Activated CD4-positive, alpha-beta T cell treated with anti-CD3 and anti-CD28 coated beads, Interleukin-2, amount 50 U/mL, for 1 hour (primary cell): ENCODE measurements around the gene HYLS1.
A peak's percentile ranks its signal among the peaks of the same experiment; 100 is the strongest.
"Not testable (repeated sequence)": the region's sequence is repeated elsewhere in the genome, so short reads cannot be mapped to it uniquely, and the experiment has no call there.

Source experiments
- DNase-seq: peaks from one replicate; pipeline ENCODE4 v3.0.0-alpha.2; 2020

HYLS1 gene, protein sequence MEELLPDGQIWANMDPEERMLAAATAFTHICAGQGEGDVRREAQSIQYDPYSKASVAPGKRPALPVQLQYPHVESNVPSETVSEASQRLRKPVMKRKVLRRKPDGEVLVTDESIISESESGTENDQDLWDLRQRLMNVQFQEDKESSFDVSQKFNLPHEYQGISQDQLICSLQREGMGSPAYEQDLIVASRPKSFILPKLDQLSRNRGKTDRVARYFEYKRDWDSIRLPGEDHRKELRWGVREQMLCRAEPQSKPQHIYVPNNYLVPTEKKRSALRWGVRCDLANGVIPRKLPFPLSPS

DNA sequence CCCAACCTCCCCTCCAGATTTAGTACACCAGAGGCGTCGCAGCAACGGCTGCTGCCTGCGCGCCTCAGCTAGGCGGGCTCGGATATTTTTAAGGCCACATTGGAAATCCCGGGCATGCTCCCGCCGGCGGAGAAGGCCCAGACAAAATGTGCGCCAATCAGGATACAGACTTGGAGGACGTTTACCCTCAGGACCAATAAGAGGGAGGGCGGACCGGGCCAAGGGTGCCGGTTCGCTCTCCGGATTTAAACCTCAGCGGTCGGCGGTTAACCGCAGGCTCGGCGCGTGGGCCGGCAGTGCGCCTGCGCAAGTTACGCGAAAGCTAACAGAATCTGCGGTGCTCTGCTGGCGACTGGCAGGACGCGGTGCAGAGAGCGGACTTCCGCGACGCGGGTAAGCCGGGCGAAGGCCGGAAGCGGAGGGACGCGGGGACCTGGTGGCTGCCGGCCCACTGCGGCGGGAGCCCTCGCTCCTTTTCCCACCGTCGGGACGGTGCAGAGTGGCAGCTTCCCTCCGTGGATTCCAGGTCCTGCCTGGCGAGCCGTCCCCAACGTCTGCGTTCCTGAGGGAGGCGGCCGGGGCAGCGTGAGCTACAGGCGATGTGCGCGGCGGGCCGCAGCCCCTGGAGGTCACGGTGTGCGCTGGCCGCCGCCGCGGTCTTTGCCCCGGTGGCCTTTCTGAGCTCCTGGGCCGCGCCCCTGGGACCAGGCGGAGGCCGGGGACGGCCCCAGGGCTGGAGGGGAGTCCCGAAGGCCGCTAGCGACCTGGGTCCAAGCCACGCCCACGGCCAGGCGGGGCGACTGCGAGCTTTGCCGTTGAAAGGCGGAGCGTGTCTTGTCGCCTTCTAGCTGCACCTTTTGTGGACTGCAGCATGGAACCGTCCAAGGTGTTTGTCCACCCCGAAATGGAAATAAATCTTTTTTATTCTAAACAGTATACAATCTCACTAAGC is at the start of gene HYLS1:
Gene HYLS1 (plus strand): TSS at position 296 of the 952 bp plus-strand sequence. CDS start 11,701 bp downstream, outside the sequence.
- DNase-seq = peak; percentile 93

DNA sequence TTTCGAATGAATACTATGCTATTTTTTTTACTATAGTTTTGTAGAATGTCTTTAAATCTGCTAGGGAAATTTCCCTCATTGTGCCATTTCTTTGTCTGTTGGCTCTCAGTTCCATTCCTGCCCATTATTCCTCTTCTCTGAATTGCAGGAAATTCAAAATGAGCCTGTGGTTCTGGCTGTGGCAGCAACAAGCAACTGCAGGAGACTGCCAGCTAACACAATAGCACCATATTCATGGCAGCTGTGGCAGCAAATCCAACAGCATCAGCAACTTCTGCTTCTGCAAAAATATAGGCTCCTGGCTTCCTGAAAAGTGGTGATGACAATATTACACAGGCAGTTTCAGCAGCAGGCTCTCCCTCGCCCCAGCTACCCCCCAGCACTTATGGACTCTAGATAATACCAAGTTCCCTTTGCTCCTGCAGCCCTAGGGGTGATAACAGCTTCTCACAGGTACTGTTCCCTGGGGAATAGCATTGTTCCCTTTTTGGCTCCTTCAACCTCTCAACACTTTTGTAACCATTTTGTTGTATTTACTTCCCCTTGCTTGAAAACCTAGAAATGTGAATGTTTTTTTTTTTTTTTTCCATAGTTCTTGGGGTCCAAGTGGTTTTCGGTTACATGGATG is 45.0 kb upstream of the HYLS1 start:
- no peak for DNase-seq

DNA sequence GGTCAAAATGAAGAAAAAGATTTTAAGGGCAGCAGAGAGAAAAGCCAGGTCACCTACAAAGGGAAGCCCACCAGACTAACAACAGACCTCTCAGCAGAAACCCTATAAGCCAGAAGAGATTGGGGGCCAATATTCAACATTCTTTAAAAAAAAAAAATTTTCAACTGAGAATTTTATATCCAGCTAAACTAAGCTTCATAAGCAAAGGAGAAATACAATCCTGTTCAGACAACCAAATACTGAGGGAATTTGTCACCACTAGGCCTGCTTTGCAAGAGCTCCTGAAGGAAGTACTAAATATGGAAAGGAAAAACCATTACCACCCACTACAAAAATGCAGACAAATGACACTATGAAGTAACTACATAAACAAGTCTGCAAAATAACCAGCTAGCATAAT is 41.3 kb upstream of the HYLS1 start:
- DNase-seq = no peak

DNA sequence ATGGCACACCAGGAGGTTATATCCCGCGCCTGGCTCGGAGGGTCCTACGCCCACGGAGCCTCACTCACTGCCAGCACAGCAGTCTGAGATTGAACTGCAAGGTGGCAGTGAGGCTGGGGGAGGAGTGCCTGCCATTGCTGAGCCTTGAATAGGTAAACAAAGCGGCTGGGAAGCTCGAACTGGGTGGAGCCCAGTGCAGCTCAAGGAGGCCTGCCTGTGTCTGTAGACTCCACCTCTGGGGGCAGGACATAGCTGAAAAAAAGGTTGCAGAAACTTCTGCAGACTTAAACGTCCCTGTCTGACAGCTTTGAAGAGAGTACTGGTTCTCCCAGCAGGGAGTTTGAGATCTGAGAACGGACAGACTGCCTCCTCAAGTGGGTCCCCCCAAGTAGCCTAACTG is 29.8 kb upstream of the HYLS1 start:
- not testable (repeated sequence) for DNase-seq

DNA sequence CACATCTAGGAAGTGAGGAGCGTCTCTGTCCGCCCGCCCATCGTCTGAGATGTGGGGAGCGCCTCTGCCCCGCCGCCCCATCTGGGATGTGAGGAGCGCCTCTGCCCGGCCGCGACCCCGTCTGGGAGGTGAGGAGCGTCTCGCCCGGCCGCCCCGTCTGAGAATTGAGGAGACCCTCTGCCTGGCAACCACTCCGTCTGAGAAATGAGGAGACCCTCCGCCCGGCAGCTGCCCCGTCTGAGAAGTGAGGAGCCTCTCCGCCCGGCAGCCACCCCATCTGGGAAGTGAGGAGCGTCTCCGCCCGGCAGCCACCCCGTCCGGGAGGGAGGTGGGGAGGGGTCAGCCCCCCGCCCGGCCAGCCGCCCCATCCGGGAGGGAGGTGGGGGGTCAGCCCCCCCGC is 24.7 kb upstream of the HYLS1 start:
- not testable (repeated sequence) for DNase-seq

DNA sequence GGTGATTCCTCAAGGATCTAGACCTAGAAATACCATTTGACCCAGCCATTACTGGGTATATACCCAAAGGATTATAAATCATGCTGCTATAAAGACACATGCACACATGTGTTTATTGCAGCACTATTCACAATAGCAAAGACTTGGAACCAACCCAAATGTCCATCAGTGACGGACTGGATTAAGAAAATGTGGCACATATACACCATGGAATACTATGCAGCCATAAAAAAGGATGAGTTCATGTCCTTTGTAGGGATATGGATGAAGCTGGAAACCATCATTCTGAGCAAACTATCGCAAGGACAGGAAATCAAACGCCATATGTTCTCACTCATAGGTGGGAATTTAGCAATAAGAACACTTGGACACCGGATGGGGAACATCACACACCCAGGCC is 22.1 kb upstream of the HYLS1 start:
- not testable (repeated sequence) for DNase-seq

DNA sequence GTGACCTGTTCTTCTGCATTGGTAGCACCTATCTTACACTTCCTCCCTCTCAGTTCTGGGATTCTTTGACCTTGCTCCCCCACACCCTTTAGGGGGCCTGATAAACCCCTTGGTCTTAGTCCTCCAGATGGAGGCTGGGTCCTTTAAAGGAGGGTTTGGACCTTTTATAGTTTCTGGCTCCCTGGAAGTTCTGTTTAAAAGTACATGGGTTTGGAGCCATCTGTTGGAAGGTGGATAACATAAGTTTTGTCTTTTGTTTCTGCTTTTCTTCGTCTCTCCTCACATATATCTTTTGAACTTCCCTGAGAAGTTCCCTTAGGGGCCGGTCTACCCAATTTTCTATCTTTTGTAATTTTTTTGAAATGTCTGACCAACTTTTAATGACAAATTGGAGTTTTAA is 17.9 kb upstream of the HYLS1 start:
- no peak for DNase-seq

DNA sequence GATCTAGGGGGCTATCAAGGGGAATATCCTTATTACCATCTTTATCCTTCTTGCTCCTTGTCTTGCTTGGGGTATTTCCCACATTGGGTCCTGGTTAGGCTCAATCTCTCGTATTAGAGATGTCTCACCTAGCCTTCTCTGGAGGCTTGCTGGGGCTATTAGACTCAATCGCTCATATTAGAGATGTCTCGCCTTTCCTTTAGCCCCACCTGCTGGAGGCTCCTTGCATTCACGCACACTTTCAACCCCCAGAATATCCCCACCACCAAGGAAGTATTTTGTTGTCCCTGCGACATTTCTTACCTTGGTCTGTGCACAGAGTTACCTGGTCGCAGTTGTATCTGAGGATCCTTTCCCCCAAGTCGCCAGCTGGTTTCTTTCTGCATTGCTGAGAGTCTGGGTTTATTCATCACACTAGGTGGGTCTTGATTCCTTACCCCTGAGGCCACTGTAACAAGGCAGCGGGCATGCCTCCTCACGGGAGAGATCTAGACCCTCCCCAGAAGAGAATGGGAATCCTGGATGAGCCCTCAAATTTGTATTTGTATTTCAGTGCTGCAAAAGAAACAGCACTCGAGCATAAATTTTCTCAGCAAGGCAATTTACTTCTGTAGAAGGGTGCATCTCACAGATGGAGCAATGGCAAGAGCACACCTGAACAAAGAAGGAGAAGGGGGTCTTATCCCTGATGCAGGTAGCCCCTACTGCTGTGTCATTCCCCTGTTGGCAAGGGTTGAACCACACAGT is 15.9 kb upstream of the HYLS1 start:
- DNase-seq = peak; percentile 4

DNA sequence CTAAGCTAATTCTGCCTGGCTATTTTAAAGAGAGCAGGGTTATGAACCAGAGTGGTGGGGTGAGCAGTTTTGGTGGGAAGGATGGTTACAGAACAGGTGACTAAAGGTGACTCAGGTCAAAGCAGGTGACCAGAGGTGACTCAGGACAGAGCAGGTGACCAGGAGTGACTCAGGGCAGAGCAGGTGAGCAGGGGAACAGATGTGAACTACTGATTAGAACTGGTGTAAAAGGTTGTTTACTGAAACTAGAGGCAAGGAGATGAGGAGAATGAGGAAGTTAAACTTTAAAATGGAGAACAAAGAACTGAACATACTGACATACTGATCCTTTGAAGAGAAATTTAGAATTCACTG is 15.4 kb upstream of the HYLS1 start:
- DNase-seq = no peak

DNA sequence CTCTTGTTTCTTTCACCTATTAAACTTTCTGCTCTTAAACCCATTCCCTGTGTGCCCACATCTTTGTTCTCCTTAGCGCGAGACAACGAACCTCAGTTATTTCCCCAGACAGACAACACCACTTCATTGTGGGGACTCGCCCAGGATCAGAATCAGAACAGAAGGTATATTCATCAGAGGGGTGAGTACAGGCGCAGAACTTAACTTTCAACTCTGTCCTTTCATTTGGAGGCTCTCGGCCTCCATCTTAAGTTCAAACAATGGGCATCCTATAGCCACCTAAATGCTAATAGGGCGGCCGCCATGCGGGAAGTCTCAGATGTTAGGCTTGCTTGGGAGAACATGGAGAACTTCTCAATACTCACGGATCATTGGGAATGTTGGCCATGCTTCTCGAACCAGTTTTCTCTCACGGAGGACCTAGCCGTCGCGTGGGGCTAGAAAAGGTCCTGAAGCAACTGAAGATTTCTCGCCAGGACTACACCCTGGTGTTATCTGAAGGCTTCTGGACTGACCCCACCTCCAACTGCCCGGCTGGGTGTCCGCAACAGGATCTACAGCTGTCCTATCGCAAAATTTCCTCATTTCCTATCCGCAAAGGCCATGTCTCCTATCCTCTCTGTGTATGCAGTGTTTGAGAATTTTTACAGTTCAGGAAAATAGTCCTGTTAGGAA is 13.4 kb upstream of the HYLS1 start:
- no peak for DNase-seq

DNA sequence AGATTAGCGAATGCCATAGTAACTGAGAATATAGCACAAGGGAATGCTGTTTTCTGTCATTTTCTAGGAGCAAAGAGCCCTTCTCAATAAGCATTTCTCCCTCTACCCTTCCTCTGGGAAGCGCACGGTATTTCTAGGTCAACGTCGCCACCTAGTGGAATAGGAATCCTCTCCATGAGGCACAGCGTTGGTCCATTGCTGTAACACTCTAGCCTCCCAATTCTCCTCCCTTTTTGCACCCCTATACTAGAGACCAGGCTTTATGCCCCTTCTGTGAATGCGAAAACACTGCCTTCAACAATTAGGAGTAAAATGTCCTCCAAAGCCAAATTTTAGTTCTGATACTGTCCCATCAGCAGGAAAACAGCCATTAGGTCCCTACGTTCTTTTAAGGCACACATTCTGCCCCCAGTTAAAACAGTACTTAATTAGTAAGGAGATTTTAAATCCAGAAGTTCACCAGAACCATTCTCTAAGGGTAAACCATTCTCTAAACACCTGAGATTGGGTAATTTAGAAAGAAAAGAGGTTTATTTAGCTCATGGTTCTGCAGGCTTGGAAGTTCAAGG is 12.8 kb upstream of the HYLS1 start:
- peak; percentile 25 for DNase-seq

DNA sequence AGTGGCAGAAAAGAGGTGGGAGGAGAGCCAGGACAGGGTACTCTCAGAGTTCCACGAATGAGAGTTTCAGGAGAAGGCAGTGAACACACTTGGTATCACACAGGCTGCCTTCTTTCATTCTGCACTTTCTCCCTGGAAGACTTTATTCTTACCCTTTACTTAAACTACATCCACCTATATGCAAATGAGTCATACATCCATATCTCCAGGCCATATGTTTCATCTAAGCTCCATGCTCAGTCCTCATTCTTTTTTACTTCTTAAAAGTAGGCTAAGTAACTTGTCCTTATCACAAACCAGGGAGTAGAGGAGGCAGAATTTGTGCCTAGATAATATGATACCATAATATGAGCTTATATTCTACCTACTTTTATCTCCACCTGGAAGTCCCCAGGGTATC is 6.2 kb upstream of the HYLS1 start:
- no peak for DNase-seq

DNA sequence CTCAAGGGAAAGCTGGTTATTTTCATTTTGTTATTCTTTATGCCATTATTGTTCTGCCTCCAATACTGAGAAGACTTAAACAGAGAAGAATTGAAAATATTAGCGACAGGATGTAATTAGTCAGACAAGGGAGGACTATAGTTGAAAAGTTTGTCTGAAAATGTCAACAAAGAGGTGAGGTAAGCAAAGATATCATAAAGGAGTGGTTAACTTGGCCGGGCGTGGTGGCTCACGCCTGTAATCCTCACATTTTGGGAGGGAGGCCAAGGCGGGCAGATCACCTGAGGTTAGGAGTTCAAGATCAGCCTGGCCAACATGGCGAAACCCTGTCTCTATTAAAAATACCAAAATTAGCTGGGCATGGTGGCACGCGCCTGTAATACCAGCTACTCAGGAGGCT is 4.1 kb upstream of the HYLS1 start:
- no peak for DNase-seq

DNA sequence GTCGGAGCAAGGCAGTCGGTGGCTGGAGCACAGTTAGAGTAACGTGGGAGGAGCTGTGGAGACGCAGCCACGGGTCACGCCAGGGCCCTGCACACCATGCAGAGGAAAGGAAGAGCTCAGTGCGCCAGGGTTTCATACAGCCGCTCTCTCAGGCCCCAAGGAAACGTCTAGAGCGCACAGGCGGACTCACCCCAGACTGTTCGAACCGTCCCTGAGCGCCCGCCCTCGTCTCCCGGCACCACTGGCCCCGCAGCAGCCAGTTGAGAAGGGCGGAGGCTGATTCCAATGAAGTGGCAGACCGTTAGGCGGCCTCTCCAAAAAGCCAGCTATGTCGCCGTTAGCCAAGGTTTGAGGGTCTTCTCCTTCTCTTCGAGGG is 483 bp upstream of the HYLS1 start:
- peak; percentile 34 for DNase-seq

DNA sequence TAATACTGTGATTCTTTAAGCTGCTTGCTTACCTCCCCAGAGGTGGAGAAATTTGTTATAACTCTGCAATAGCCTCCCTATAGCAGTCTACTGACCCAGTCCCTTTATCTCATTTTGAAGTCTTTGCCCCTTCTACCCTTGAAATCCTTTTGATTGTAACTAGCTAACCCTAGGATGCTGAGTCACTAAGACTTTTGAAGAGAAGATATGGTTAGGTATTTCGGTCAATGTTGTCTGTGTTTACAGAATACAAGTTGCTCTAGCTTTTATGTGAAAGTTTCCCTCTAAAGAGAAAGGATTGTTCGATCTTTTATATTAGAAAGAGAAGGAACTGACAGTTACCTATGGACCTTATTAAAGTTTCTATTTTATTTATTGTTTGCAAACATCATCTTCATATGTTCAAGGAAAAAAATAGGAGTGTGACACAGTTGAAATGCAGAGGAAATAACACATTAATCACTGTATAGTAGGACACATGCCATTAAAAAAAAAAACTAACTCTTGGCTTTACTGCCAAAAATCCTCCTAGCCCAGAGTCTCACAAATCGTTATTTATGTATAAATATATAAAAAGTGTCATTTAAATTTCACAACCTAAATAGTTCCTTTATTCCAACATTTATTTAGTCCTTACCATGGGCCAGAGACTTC is 3.1 kb downstream of the HYLS1 start:
- DNase-seq = no peak

DNA sequence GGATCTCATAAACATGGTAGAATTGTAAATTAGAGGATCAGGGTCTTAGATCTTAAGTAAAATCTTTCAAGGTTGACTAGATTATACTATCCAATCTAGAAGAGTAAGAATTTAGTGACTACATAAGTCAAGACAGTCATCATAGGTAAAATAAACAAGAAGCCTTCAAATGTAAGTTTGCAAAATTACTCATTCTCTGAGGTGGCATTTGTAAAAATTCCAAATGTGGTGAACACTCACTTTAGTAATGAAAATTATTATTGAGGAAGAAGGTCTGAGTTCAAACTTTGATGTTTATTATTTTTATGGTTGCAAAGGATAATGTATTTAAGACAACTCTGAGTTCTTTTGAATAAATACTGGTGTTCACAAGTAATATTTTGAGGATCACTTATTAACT is 4.6 kb downstream of the HYLS1 start:
- DNase-seq = no peak

DNA sequence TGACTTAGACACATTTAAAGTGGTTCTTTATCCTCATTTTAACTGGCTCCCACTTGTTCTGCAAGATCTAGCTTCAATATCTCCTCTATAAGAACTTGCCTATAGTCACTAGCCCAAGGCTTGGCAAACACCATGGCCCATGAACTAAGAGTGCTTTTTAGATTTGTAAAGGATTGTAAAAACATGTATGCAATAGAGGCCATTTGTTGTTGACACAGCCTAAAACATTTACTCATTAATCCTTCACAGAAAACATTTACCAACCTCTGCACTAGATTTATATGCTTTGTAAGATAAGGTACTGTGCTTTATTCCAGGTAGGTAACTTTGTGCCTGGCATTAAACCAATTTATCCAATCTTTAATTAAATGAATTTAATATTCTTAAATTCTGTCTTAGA is 5.5 kb downstream of the HYLS1 start:
- no peak for DNase-seq

DNA sequence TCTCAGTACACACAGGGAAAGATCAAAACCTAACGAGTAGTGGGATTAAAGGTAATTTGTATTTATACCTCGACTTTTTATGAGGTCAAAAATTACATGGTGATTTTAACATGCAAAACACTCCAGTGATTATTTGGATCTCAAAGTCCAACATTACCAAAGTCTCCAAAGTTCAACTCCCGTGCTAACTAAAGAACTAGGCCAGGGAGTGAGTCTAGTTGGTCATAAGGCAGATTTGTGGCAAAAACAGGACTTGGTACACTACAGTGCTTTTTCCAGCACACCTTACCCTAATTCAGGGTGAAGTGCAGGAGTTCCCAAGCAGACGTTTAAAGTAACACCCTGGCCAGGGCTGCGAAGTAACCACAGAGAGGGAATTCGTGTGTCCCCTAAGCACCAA is 14.4 kb downstream of the HYLS1 start:
- no peak for DNase-seq

DNA sequence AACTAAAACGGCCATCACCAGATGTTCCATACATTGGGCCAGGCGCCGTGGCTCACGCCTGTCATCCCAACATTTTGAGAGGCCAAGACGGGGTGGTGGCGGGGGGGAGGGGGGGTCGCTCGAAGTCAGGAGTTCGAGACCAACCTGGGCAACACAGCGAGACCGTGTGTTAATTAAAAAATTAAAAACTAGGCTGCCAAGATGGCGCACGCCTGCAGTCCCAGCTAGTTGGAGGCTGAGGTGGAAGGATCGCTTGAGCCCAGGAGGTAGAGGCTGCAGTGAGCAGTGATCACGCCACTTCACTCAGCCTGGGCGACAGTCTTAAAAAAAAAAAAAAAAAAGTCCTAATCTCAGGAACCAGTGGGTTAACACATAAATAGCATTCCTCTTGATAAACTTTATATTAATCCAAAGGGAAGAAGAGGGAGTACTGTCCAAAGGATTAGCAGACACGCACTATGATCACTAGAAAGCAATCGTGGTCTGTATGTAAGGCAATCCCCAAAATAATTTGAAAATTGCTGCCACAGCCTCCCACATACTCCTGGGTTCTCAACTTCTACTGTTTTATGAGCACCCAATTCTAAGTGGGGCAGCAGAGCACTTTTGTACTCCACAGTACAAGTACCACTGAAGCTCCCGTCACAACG is 14.9 kb downstream of the HYLS1 start:
- no peak for DNase-seq

DNA sequence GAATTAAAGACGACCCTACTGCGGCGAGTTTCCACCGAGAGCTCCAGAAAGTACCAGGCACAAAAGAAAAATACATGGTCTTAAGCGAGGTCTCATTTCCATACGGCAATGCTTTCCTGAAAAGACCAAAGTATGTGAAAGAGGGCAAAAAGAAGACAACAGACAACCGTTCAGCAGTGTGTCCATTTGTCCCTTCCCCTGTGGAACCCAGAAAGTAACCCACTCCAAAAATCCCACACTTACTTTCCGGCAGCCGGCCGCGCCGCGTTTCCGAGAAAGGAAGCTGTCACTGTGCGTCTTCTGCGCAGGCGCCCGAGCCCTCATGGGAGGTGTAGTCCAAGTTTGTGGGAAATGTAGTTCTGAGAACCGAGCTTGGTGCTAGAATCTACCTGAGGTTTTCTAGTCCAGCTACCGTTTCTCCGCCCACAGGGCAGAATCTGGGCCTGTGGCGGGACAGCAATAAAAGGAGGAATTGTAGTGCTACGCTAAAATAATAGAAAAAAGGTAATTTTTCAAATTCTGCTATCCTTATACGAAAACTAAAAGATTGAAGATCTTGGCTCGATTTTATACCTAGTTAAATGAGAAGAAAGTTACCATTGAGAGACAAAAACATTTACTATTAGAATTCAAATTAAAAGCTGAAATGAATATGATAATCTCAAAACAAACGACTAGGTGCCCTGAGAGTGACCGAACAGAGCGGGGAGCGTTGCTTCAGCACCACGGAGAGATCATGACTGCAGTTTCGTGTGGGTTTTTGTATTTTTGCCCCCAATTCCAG is 15.7 kb downstream of the HYLS1 start, which contains the start of gene PUS3:
Gene PUS3 (minus strand): TSS at position 280 of the 784 bp plus-strand sequence. CDS start 6,922 bp downstream, outside the sequence.
- DNase-seq = peak; percentile 85
